ENCODE data around the gene NIPAL3. TPM values are rescaled to one million over a fixed set of nuclear protein-coding genes. Genes with fewer than 3 reads are reported as not detected.

NIPAL3 gene
- total RNA-seq, 2 donors from 2014 or later: 22.0 to 28.1 TPM

DNA sequence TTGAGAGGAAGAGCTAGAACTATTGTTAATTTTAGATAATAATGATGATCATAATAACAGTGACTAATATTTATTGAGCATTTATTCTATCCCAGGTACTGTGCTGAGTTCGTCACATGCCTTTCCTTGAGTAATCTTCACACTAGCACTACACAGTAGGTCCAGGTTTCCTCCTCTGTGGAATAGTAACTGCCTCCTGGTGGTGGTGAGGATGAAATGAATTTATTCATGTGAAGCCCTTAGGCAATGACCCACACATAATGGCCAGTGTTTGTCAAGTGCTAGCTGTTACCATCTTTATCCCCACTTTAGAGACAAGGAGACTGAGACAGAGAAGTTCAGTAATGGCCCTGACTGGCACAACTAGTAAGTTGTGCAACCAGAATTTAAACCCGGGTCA lies 5.9 kb downstream of the NIPAL3 start:
- Mint-ChIP-seq H3K9me3 (no peaks in the 10 kb centered on the region), H3K4me3 (no peak overlapping the region), H3K27me3 (no peaks in the 10 kb centered on the region), H3K4me1 (ENCODE audit: low read depth in 2 of 2) (peaks cover 14 to 17% of the 10 kb centered on the region in 2 donors), H3K27ac (no peak overlapping the region), H3K36me3 (peaks cover 5% of the 10 kb centered on the region)
- ATAC-seq (no peak), DNase-seq (ENCODE audit: low spot score) (no peak)

DNA sequence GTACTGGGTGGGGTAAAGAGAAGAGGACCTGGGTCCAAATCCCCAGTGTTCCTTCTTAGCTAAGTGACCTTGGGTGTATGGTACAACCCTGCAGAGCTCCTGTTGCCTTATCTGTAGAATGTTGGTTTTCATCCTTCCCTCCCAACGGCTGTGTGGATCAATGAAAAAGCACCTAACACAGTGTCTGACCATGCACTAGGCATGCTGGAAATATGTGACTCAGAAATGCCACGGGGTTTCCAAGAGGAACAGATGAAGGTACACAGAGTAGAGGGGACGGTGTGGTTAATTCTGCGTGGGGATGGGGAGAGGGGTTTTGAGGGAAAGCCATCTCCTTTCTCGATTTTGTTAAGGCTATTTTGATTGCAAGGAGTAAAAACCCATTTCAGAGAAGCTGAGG lies 8.6 kb downstream of the NIPAL3 start:
- Mint-ChIP-seq H3K4me1 (ENCODE audit: low read depth in 2 of 2) (peaks cover 0 to 6% of the 10 kb centered on the region in 2 donors), H3K27me3 (no peaks in the 10 kb centered on the region), H3K27ac (peak overlapping the region in 1 of 2 donors; percentile 35), H3K36me3 (peaks cover 5% of the 10 kb centered on the region), H3K9me3 (no peaks in the 10 kb centered on the region), H3K4me3 (no peak overlapping the region)
- ATAC-seq (no peak), DNase-seq (ENCODE audit: low spot score) (no peak)

DNA sequence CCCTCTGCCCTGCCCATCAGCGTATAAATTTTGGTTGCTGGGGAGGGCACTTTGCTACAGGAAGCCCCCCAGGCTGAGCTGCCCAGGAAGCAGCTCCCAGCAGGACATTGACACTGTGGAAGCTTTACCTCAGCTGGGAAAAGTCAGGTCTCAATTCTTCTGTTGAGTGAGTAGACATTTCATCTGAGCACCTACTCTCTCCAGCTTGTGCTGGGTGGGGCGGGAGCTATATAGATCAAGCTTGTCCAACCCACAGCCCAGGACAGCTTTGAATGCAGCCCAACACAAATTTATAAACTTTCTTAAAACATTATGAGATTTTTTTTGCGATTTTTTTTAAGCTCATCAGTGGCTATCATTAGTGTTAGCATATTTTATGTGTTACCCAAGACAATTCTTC lies 9.4 kb downstream of the NIPAL3 start:
- H3K27me3 Mint-ChIP-seq: no peaks in the 10 kb centered on the region
- no peak for ATAC-seq
- H3K9me3 Mint-ChIP-seq: no peaks in the 10 kb centered on the region
- no peak for DNase-seq (ENCODE audit: low spot score)
- peaks cover 5% of the 10 kb centered on the region for H3K36me3 Mint-ChIP-seq
- H3K4me3 Mint-ChIP-seq: no peak overlapping the region
- H3K27ac Mint-ChIP-seq: no peak overlapping the region
- H3K4me1 Mint-ChIP-seq (ENCODE audit: low read depth in 2 of 2): peaks cover 0 to 2% of the 10 kb centered on the region in 2 donors

DNA sequence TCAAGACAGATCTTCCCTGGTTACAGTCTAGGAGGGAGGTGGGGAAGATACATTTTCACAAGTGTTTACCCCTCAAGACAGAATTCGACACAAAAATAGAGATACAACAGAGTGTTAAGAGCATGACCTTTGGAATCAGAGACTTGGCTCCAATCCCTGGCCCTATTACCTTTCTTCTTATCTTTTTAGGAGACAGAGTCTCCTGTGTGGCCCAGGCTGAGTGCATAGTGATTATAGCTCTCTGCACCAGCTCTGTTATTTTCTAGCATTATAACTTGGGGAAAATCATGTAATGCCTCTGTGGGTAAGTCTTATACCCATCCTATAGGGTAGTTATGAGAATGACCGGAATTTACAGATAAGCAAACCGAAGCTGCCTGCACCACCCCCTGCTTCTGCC lies 9.8 kb downstream of the NIPAL3 start:
- Mint-ChIP-seq H3K4me3 (no peak overlapping the region), H3K36me3 (peaks cover 5% of the 10 kb centered on the region), H3K27me3 (no peaks in the 10 kb centered on the region), H3K27ac (no peak overlapping the region), H3K9me3 (no peaks in the 10 kb centered on the region), H3K4me1 (ENCODE audit: low read depth in 2 of 2) (peaks cover 0 to 2% of the 10 kb centered on the region in 2 donors)
- no peak for DNase-seq (ENCODE audit: low spot score)
- ATAC-seq: no peak

DNA sequence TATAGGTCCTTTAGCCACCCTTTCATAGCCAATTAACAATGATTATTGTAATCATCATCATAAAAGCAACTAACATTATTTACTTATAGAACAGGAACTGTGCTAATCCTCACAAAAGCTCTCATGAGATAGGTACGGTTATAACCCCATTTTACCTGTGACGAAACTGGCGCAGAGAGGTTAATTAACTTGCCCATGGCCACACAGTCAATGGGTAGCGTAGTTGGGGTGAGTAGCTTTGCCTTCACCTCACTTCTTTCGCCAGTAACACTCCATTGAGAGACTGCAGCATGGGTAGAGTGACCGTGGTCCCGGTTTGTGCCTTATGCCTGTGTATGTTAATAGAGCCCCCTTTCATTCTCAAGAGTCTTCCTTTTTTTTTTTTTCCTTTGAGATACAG lies 10.3 kb downstream of the NIPAL3 start:
- peaks cover 0 to 2% of the 10 kb centered on the region in 2 donors for H3K4me1 Mint-ChIP-seq (ENCODE audit: low read depth in 2 of 2)
- no peak overlapping the region for H3K27ac Mint-ChIP-seq

DNA sequence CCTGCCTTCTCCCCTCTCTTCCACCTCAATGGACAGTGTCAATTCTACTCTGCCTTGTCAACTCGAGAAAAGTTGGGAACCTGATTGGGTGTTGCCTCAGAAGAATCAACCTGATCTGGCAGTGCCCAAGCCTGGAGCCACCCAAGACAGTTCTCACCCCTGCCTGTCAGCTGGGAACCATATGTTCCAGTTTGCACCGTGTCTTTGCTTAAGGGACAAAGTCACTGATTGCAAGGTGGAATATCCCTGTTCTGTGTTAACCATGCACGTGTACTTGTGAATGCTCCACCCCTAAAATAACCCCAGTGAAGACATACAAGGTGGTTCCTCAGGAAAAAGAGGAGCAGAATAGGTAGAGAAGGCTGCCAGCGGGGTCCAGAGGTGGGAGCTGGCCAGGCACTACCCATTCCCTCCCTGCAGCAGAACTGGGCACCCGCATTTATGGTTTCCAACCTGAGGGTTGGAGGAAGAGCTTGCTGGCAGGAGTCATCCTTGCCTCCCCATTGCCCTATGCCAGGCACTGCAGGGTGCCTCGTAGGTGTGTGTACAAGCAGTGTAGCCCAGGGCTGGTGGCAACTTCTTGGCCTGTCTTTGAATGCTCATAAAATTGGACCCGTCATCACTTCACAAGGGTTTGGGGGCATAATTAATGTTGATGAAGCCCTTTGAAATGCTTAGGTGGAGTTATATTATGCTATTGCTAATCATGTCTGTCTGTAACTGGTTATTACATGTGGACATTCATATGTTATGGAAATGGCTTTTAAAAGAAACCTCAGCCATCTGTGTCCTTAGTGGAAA lies 11.3 kb downstream of the NIPAL3 start:
- Mint-ChIP-seq H3K4me1 (ENCODE audit: low read depth in 2 of 2) (peaks cover 0 to 2% of the 10 kb centered on the region in 2 donors), H3K4me3 (no peak overlapping the region), H3K27ac (no peak overlapping the region), H3K9me3 (no peaks in the 10 kb centered on the region), H3K27me3 (no peaks in the 10 kb centered on the region), H3K36me3 (peaks cover 5% of the 10 kb centered on the region)
- no peak for ATAC-seq
- no peak for DNase-seq (ENCODE audit: low spot score)

More for the DNA sequence above, 10.3 kb downstream of the NIPAL3 start:
- H3K27me3 Mint-ChIP-seq: no peaks in the 10 kb centered on the region
- no peaks in the 10 kb centered on the region for H3K9me3 Mint-ChIP-seq
- DNase-seq (ENCODE audit: low spot score): no peak
- no peak for ATAC-seq
- H3K4me3 Mint-ChIP-seq: no peak overlapping the region
- peaks cover 5% of the 10 kb centered on the region for H3K36me3 Mint-ChIP-seq

DNA sequence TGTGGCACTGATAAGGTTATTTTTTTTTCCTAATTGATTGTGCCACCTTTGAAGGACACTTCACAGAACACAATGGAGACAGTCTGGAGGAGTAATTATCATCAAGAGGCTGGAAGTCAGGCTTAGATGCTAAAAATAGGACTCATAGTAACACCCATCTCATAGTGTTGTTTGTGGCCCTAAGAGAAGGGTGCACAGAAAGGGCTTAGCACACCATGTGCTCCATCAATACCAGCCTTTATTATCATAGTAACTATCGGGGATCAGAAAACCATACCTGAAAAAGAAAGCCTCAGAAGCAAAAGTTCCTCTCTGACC lies 11.9 kb downstream of the NIPAL3 start:
- H3K27ac Mint-ChIP-seq: no peak overlapping the region
- peaks cover 0 to under 1% of the 10 kb centered on the region in 2 donors for H3K4me1 Mint-ChIP-seq (ENCODE audit: low read depth in 2 of 2)
- DNase-seq (ENCODE audit: low spot score) (no peak), ATAC-seq (no peak)
- H3K27me3 Mint-ChIP-seq: no peaks in the 10 kb centered on the region
- H3K36me3 Mint-ChIP-seq: peaks cover 5% of the 10 kb centered on the region
- H3K4me3 Mint-ChIP-seq: no peak overlapping the region
- no peaks in the 10 kb centered on the region for H3K9me3 Mint-ChIP-seq

DNA sequence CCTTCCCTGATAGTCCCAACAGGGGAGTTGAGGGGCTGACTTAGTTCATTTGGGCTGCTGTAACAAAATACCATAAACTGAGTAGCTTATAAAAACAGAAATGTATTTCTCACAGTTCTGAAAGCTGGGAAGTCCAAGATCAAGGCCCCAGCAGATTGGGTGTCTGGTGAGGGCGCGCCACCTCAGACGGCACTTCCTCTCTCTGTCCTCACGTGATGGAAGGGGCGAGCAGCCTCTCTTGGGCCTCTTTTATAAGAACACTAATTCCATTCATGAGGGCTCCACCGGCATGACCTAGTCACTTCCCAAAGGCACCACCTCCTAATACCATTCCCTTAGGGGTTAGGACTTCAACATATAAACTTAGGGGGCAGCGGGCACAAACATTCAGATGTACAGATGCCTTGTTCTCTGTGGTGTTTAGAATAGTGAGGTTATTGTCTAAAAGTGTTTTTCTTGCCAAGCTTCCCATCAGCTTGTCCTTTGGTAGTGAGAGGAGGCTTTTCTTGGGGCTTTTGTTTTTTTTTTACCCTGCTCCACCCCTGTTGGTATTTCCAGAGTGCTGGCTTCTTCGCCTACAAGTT lies 20.3 kb downstream of the NIPAL3 start:
- Mint-ChIP-seq H3K36me3 (no peaks in the 10 kb centered on the region), H3K9me3 (no peaks in the 10 kb centered on the region), H3K27ac (no peak overlapping the region), H3K27me3 (no peaks in the 10 kb centered on the region), H3K4me1 (ENCODE audit: low read depth in 2 of 2) (no peaks in the 10 kb centered on the region), H3K4me3 (no peak overlapping the region)
- DNase-seq (ENCODE audit: low spot score): no peak
- no peak for ATAC-seq

DNA sequence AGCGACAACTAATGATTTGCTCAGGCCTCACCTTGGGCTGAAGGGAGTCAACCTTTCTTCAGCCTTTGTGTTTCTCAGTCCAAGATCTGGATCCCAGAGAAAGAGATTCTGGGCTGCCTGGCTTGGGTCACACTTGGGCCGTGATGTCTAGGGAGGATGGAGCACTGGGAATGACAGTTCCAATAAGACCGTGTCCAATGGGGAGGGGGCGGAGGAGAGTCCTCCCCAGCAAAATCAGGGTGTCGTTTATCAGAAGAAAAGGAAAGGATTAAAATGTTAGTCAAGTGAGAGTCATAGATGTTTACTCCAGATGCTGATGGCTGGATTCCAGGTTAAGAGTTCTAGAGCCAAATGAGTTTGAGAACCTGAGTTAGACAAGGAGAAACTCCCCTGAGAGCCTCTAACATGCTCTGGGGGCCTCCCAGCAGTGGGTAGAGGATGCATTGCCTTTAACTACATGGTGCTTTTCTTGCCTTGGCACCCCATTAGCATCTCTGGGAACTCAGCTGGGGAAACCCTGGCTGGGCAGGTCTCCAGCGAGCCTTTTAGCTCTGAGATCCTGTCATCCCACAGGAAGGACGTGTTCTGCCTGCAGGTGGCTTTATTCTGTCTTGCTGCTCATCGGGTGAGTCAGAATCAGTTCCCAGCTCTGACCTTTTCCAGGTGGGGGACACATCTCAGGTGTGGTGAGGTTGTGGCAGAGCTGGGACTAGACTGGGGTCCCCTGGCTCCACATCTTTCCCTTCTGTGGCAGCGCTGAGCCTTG lies 22.2 kb downstream of the NIPAL3 start:
- H3K4me1 Mint-ChIP-seq (ENCODE audit: low read depth in 2 of 2): peaks cover 0 to 3% of the 10 kb centered on the region in 2 donors
- no peak for DNase-seq (ENCODE audit: low spot score)
- H3K27me3 Mint-ChIP-seq: no peaks in the 10 kb centered on the region
- no peaks in the 10 kb centered on the region for H3K9me3 Mint-ChIP-seq
- H3K4me3 Mint-ChIP-seq: no peak overlapping the region
- ATAC-seq: no peak
- no peak overlapping the region for H3K27ac Mint-ChIP-seq
- no peaks in the 10 kb centered on the region for H3K36me3 Mint-ChIP-seq

DNA sequence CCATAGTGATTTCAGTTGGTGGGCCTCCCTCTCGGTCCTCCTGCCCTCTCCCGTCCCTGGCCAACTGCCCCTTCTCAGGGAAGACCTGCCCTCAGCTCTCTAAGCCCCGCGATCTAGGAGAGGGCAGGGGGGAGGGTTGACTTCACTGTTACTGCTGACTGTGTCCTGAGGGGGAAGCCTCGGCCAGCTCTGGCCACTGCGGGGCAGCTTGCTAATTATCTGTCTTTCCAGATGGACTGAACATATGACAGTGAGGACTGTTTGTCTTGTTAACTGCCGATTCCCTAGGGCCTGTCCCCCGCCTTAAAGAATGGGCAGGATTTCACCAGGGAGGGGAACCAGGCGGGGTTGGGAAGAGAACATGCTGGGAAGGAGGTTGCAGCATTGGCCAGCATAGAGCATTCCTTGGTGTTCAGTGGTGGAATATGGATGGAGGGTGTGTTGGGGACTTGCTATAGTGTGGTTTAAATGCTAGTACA lies 22.9 kb downstream of the NIPAL3 start:
- H3K27ac Mint-ChIP-seq: no peak overlapping the region
- ATAC-seq: no peak
- H3K4me3 Mint-ChIP-seq: no peak overlapping the region
- H3K36me3 Mint-ChIP-seq: no peaks in the 10 kb centered on the region
- H3K4me1 Mint-ChIP-seq (ENCODE audit: low read depth in 2 of 2): peaks cover 0 to 3% of the 10 kb centered on the region in 2 donors
- no peaks in the 10 kb centered on the region for H3K27me3 Mint-ChIP-seq
- H3K9me3 Mint-ChIP-seq: no peaks in the 10 kb centered on the region
- no peak for DNase-seq (ENCODE audit: low spot score)

DNA sequence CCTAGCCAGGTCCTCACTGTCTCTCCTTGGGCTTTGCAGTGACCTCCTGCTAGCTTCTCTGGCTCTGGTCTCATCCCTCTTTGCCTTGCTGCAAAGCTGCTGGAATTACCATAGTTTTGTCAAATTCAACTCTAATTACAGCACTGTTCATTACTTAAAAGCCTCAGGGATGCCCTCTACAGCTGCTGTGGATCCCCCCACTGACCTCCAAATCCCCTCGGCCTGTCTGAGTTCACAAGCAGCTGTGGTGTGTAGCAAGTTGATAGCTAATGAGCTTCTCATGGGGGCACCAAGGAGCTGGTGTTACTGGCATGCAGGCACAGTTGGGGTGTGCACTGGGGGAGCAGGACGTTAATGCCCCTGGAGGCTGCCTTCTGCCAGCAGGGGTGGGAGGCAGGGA lies 24.8 kb downstream of the NIPAL3 start:
- Mint-ChIP-seq H3K27ac (no peak overlapping the region), H3K4me3 (no peak overlapping the region), H3K4me1 (ENCODE audit: low read depth in 2 of 2) (peaks cover 0 to 3% of the 10 kb centered on the region in 2 donors), H3K27me3 (no peaks in the 10 kb centered on the region), H3K9me3 (no peaks in the 10 kb centered on the region), H3K36me3 (peaks cover 9% of the 10 kb centered on the region)
- no peak for DNase-seq (ENCODE audit: low spot score)
- ATAC-seq: no peak

DNA sequence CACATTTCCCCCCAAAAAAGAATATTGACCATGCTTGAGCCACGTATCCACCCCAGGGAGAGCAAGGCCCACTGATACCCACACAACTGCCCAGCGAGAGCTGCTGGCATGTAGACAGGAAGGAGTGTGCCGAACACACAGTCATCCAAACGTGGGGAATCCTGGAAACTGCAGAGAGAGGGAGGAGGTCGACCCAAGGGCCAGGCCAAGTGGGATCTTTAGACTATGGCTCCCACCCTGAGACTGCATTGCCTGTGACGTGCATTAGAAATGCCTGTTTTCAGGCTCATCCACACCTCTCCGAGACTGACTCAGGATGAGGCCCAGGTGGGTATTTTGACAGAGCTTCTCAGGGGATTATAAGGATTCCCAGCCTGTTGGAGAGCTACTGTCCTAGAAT lies 25.9 kb downstream of the NIPAL3 start:
- ATAC-seq: no peak
- Mint-ChIP-seq H3K4me3 (no peak overlapping the region), H3K9me3 (no peaks in the 10 kb centered on the region), H3K4me1 (ENCODE audit: low read depth in 2 of 2) (peaks cover 0 to 3% of the 10 kb centered on the region in 2 donors), H3K27me3 (no peaks in the 10 kb centered on the region), H3K27ac (no peak overlapping the region), H3K36me3 (peaks cover 12% of the 10 kb centered on the region)
- no peak for DNase-seq (ENCODE audit: low spot score)

DNA sequence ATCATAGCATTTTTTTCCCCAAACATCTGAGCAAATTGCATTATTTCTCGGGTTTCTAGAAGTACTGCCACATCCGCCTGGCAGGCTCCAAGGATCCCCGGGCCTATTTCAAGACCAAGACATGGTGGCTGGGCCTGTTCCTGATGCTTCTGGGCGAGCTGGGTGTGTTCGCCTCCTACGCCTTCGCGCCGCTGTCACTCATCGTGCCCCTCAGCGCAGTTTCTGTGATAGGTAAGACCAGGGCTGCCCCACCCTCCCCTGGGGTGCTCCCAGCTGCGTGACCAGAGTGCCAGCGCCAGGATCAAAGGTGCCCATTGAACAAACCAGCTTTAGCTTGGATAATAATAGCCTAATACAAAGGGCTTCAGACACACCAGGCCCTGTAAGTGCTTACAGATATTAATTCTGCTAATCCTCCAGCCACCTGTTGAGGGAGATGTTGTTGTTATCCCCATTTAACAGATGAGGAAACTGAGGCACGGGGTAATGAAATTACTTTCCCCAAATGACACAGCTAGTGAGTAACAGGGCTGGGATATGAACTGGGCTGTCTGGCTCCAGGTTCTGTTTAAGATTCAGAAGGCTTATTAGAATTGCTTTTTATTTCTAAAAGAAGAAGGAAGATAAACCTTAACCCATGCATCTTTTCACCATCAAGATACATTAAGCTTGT lies 26.5 kb downstream of the NIPAL3 start:
- Mint-ChIP-seq H3K27ac (no peak overlapping the region), H3K36me3 (peaks cover 16% of the 10 kb centered on the region), H3K9me3 (no peaks in the 10 kb centered on the region), H3K4me3 (no peak overlapping the region), H3K4me1 (ENCODE audit: low read depth in 2 of 2) (peaks cover 0 to 3% of the 10 kb centered on the region in 2 donors), H3K27me3 (no peaks in the 10 kb centered on the region)
- ATAC-seq (no peak), DNase-seq (ENCODE audit: low spot score) (no peak)

All from natural killer cell treated with Interleukin-12 subunit alpha and Interleukin-12 subunit beta and Interleukin-15 and Interleukin-18, amount 100 ng/mL, for 72 hours (primary cell).